AG08396 (cell line): Measurements from ENCODE around the gene MAML3.

Experiments used
- DNase-seq: peaks from one replicate; pipeline ENCODE4 v3.0.0; 2012; ENCODE audit warnings: low spot score, mixed read lengths

Gene MAML3

DNA sequence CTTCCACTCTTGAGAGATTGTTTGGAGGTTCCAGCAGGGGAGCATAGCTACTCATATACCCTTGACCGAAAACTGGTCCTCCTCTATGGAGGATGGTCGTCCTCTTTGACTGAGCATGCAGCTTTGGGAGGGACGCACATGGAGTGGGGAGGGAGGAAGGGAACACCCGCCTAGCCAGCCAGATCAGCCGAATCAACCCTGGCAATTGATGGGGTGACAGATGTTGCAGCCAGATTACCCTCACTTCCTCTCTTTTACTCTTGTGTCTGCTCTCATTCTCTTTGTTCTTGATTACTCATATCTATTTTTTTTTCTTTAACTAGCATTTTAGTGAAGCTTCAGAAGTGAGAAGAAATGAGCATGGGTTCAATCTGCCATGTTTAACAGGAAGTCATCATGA lies 468.8 kb downstream of the MAML3 start:
- no peak for DNase-seq

DNA sequence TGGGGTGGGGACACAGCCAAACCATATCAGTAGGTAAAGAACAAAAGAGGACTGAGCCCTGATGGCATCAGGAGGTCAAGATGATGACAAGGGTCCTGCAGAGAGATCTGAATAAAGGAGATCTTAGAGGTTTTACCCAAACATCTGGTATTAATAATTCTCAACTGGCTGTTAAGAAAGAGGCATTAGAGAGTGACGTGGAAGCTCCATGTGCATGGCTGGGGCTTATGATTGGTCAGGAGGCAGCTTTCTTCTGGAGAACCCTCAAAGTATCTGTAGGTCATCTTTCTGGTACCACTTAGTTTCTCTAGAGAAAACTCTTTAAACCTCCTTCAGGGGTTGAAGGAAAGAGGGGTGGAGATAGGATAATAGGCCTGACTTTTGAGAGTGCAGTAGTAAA lies 469.6 kb downstream of the MAML3 start:
- DNase-seq, result no peak

DNA sequence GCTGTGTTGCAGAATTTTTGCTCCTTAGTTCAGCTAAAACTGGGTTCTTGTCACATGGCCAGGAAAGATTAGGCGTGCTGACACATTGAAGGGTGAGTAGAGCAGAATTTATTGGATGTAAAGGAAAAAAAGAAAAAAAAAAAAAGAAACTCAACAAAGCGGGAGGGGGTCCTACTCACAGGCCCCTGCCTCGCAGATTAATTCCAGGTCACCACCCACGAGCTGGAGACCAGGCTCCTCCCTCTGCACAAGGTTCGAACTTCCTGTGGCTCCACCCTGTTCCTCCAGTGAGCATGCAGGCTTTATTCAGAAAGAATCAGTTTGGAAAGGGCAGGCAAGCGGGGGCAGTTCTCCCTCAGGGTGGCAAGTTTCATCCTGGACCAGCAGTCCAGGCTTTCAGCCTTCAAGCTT lies 471.2 kb downstream of the MAML3 start:
- no peak for DNase-seq

DNA sequence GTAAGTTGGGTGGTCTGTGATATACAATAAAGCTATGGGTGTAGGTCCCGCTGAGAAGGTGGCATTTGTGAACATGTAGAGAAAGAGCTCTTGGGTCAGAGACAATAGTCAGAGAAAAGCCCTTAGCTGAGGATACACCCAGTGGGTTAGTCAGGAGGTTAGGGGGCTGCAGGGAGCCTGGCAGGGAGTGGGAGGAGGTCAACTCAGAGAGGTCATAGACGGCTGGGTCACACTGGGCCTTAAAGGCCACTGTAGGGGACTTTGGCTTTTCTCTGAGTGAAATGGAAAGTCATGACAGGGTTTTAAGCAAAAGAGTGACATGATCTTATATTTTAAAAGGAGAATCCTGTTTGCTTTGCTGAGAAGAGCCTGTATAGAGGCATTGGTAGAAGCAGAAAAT lies 471.7 kb downstream of the MAML3 start:
- no peak for DNase-seq

DNA sequence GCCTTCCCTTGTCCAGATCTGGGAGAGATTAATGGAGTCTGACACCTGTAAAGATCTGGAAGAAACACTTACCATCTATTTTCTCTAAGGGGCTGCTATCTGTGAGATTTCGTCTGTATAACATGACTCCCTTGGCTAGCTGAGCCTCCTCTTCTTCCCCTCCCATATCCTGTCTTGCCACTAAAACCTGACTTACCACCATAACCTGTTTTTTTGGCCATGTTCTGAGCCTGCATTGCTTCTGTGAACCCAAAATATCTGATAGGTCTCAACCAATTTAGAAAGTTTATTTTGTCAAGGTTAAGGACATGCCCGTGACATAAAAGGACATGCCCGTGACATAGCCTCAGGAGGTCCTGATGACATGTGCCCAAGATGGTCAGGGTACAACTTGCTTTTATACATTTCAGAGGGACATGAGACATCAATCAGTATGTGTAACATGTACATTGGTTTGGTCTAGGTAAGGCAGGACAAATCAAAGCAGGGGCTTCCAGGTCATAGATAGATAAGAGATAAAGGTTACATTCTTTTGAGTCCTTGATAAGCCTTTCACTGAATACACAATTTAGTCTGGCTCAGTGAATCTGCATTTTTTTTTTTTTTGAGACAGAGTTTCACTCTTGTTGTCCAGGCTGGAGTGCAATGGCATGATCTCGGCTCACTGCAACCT lies 476.9 kb downstream of the MAML3 start:
- DNase-seq, result no peak

DNA sequence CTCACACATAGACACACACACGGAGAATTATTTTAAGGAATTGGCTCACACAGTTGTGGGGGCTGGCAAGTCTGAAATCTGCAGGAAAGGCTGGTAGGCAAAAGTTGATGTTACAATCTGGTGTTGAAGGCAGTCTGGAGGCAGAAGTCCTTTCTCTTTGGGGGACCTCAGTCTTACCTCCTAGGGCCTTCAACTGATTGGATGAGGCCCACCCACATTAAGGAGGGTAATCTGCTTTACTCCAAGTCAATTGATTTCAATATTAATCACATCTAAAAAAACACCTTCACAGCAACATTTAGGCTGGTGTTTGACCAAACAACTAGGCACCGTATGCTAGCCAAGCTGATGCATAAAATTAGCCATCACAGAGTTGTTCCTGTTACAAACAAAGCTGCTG lies 477.6 kb downstream of the MAML3 start:
- no peak for DNase-seq

DNA sequence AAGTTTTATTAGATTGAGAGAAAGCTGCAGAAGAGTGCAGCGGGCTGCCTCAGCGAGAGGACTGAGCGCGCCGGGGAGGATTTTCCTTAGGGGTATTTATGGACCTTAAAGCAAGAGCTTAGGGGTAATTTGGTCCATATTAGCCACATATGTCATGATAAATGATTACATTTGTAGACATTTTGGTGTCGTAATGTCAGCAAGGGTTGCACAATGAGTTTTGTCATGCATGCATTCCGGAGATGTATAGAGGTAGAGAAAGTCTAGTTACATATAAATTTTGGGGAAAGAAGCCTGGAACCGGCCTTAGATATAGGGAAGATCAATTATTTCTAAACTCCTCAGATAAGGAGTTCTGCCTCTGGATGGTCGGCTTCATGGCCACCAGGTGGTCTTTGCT lies 478.3 kb downstream of the MAML3 start:
- DNase-seq, result no peak

DNA sequence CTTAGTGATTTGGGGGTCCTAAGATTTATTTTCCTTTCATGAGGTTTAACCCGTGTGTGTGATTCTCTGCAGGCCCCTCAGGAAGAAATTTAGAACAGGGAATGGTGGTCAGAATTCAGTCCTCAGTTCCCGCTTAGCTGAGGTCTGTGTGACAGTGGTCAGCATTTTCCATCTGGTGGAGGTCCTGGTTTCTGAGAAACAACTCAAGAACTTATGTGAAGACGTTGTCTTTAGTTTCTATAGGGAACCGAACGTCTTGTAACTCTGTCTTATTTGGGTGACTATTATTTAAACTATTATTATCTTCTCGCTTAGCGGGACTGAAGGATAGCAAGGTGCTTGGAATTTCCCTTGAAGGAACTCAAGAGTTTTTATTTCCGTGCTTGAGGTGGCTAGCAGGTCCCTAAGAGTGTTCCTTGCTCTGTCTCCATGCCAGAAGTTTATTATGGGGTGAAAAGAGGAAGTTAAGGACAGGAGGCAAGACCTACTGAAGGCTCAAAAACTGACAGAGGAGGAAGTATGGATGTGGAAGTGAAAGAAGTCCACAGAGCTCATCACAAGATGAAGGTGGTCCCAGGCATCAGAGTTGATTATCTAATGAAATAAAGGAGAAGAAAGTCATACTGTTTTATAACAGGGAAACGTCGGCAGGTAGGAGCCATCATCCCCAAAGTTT lies 479.0 kb downstream of the MAML3 start:
- DNase-seq, result no peak

DNA sequence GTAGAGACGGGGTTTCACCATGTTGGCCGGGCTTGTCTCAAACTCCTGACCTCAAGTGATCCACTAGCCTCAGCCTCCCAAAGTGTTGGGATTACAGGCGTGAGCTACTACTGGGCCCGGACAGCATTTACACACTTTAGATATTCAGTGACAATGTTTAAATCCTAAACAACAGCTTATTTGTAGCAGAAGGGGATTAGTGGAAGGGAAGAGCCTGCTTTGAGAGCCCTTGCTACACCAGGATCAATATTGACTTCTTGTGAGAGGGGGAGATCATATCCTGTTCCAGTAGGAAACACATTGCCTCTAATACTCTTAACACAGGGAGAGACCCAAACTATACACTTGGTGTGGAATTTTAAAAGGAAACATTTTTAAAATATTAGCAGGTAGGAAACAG lies 481.3 kb downstream of the MAML3 start:
- DNase-seq, result no peak

DNA sequence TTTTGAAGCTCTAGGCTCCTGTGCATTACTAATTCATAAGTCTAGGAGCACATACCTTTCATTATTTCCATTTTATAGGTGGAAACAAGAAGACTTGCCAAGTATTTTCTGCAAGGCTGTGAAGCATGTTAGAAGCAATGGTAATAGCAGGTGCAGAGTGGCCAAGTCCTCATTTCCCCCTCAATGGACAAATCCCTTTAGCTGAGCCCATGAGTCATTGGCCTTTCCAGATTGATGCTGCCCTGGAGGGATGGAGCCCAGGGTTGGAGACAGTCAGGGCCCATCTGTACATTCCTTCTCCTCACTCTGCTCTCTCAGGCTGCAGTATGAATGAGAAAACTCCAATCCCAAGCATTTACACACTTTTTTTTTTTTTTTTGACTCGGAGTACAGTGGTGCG lies 481.8 kb downstream of the MAML3 start:
- DNase-seq, result no peak

DNA sequence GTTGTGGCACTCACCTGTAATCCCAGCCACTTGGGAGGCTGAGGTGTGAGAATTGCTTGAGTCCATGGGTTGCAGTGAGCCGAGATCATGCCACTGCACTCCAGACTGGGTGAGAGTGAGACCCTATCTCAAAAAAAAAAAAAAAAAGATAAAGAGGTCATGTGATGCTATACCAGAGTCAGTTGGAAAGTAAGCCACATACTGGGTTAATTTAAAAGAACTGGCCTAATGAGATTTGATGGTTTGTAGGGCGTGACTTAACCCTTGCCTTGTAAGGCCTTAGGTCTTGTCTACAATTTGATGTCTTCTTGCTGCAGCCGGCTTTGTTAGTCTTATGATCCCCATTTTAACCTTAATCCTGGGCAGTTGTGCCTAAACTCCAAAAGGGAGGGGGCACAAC lies 483.2 kb downstream of the MAML3 start:
- no peak for DNase-seq

DNA sequence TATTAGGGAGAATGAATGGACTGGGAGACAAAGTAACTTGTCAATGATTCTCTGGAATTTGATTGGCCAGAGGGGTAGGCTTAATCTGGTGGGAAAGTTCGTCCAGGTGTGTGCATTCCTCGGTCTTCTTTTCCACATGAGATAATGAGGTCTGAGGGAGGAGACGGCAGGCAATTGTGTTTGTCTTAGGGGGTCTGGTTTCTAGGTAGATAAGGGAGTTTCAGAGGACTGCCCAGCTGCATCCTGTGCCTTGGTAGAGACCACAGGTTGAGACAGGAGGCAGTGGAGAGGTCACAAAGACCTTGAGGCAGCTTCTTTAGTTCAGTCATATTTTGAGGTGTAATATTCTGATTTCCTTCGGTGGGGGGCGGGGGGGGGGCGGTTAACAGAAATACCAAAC lies 484.1 kb downstream of the MAML3 start:
- DNase-seq, result no peak

DNA sequence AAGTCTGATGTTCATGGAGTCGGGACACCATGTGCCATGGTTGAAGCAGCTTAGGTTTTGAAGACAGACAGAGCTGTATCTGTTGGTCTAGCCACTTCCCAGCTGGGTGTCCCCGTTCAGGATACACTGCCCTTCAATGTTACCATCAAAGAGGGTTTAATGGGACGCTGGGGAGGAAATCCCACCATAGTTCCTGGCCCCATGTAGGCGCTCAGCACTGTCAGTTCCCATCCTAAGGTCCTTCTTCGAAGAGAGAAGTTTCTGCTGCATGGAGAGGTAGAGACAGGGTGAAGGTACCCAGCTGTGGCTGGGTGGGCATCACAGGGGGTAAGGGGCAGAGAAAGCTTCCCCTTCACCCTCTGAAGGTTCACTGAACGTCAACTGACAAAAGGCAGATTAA lies 484.6 kb downstream of the MAML3 start:
- no peak for DNase-seq

DNA sequence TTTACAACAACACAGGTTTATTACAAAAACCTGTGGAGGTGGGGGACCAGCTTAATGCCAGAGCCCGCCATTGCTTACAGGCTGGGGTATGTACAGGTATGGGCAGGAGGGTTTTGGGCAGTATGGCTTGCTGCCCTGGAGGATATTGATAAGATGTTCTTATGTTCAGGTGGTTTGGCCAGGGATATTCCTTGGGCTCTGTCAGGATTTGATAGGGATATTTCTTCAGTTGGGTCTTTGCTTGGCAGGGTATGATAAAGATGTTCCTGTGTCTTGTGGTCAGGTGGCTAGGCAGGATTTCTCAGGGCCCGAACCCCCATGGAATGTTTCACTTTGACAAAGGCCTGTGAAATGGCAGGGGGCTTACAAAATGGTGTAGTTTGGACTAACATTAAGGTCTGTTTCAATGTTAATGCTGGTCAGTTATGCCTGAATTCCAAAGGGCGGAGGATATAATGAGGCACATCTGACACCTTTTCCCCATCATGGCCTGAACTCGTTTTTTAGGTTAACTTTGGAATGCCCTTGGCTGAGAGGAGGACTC lies 485.3 kb downstream of the MAML3 start:
- DNase-seq, result no peak

DNA sequence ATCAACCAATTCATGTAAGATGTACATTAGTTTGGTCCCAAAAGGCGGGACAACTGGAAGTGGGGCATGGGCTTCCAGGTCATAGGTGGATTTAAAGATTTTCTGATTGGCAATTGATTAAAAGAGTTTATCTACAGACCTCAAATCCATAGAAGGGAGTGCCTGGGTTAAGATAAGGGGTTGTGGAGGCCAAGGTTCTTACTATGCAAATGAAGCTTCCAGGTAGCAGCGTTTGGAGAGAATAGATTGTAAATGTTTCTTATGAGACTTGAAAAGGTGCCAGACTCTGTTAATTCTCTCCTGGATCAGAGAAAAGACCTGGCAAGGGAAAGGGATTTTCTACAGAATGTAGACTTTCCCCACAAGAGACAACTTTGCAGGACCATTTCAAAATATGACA lies 485.9 kb downstream of the MAML3 start:
- no peak for DNase-seq
